Activated CD4-positive, alpha-beta T cell treated with anti-CD3 and anti-CD28 coated beads for 48 hours (primary cell): Measurements from ENCODE around the gene CYP1B1.
"Not testable (repeated sequence)": the region's sequence is repeated elsewhere in the genome, so short reads cannot be mapped to it uniquely, and the experiment has no call there.

Experiments
- DNase-seq: peaks from one replicate; pipeline ENCODE4 v3.0.0-alpha.2; 2020

CYP1B1 gene

GRCh38 chr2:38098421-38099098, 22.6 kb upstream of the CYP1B1 start:
- DNase-seq: no peak

DNA sequence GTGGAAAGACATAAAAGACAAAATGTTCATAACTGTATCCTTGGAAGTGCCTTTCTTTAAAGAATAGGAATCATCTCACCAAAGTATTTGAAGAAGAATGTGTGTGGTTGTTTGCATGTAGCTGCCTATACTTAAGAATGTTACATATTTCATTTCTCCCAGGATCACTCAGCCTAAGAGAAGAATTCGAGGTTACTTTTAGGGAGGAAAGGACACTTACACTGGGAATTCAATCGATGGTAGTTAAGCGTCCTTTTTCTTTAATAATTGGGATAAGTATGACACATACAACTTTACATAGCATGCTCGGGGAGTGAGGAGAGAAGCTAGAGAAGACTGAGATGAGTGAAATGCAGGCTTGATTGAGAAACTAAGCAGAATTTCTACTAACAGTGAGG, 22.0 kb upstream of the CYP1B1 start:
- no peak for DNase-seq

DNA sequence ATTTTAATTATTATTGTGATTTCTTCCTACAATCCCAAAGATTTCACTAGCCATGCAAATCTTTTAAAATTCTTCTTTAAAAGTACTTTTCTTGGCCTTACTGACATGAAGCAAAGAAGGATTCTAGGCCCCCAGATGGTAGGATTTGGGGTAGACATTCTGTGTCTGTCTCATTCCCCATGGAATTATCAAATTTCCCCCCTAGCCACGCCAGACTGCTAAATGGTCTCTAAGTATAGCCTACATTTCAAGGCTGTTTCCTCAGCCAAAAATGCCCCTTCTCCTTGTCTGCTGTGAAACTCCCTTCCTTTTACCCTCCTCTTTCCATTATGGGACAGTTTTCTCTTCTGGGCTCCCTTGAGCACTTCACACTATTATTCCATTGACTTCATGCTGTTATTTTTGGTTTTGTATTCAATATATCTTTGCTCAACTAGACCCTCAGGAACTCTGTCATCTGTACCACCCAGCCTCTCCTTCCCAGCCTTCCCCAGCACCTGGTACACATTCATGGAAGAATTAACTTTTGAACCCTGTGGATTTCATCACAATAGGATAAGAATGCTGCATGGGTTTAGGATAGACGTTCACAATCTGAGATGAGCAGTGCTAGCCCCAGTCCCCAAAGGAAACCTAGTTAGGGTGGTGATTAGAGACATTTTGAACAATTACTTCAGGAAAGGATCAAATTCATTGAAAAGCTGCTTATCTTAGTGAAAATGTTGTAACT, 21.5 kb upstream of the CYP1B1 start:
- DNase-seq: no peak

GRCh38 chr2:38095996-38096861, 20.3 kb upstream of the CYP1B1 start:
- DNase-seq: no peak

DNA sequence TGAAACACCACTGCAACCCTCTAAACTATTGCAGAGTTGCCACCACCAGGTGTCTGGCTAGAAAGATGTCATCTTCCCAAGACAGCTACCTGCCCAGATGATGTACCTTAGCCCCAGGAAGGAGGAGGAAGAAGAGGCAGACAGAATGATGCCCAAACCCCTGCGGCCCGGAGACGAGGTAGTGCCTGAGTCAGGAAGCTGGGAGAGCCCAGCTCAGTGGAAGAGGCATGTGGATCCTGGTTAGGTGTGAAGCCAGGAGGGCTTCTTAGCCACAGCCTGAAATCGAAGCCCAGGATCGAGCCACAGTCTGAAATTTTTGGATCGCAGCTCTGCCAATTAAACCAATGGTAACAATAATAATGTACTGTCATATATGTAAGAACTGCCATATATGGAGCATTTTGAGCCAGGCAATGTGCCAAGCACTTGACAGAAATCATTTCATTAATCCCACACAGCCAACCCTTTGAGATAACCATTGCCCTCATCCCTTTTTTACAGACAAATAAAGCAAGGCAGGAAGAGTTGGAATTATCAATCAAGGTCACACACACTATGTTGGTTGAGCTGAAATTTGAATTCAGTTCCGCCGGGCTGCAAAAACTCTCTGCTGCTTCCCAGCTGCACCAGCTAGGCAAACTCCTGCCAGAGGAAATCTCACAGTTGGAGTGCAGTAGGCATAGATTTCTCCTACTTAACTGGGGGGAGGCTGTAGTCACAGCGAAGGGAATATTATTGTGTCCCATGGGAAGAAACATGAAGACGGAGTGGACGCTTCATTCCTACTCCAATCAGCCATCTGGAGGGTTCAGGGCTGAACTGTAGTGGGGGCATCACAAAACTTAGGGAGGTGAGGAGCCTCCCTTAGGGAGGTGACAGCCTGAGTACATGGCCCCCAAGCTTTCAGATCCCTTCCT, 19.4 kb upstream of the CYP1B1 start:
- DNase-seq: no peak

DNA sequence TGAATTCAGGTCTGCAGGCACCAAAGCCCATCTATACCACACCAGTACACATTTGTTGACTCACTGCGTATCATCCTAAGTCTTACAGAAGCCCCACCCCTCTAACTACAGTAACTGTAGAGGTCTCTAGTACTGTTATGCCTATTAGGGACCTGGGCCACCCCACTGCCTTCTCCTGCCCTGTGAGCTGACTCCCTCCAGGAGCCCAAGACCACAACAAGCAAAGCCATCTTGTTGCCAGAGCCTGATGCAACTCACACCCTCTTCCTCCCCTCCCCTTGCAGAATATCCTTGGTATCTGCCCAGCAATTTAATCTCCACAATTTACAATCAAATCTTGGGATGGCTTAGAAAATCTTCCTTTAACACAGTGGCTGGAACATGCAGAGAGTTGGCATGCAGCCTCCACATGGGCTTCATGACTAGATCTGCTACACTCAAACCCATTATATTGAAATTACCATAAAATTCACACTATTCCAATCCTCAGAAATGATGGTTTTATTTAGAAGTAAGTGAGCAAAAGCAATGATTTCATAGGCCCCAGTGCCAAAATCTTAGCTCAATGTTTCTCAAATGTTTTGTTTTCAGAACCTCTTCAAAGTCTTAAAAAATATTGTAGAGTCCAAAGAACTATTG, 17.7 kb upstream of the CYP1B1 start:
- no peak for DNase-seq

- no peak for DNase-seq
These were observed 16.4 kb upstream of the CYP1B1 start for GRCh38 chr2:38092196-38092902.

GRCh38 chr2:38091760-38092159, 15.8 kb upstream of the CYP1B1 start:
- DNase-seq: no peak

- DNase-seq: no peak
These were observed 15.0 kb upstream of the CYP1B1 start for GRCh38 chr2:38090928-38091327.

GRCh38 chr2:38090212-38090611, 14.3 kb upstream of the CYP1B1 start:
- not testable (repeated sequence) for DNase-seq

GRCh38 chr2:38085998-38086698, 10.2 kb upstream of the CYP1B1 start:
- not testable (repeated sequence) for DNase-seq

- not testable (repeated sequence) for DNase-seq
These were observed 8.6 kb upstream of the CYP1B1 start for GRCh38 chr2:38084556-38084955.

GRCh38 chr2:38082727-38083126, 6.8 kb upstream of the CYP1B1 start:
- not testable (repeated sequence) for DNase-seq

DNA sequence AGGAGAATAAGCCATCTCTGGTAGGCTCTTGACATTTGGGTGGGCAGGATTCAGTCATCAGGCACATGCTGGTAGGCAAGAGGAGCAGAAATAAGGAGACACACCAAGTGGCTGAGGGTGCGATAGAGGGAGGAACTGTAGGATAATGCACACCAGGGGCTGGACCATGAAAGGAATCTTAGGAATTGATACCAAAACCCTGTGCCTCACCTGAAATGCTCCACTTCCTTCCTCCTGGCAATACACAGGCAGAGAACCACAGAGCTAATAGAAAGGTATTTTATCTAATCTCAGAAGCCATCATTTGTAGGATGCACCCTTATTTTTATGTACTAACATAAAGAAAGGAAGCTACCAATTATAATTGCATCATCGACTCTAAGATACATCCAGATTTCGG, 4.4 kb upstream of the CYP1B1 start:
- DNase-seq: no peak

- no peak for DNase-seq
These were observed 3.4 kb upstream of the CYP1B1 start for GRCh38 chr2:38079116-38080052.

DNA sequence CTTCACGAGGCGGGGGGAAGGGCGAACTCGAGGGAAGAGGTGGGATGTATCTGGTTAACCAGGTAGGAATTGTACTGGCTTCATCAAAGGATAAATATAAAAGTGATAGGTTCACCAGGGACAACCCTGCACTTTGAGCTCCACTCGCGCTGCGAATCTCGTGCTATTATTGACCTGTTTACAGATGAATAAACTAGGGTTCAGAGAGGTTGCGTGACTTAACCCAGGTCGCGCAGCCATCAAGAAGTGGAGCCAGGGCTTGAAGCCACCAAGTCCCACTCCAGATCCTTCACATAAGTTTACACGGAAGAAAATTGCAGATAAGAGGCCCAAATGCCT, 1.4 kb upstream of the CYP1B1 start:
- DNase-seq: no peak

DNA sequence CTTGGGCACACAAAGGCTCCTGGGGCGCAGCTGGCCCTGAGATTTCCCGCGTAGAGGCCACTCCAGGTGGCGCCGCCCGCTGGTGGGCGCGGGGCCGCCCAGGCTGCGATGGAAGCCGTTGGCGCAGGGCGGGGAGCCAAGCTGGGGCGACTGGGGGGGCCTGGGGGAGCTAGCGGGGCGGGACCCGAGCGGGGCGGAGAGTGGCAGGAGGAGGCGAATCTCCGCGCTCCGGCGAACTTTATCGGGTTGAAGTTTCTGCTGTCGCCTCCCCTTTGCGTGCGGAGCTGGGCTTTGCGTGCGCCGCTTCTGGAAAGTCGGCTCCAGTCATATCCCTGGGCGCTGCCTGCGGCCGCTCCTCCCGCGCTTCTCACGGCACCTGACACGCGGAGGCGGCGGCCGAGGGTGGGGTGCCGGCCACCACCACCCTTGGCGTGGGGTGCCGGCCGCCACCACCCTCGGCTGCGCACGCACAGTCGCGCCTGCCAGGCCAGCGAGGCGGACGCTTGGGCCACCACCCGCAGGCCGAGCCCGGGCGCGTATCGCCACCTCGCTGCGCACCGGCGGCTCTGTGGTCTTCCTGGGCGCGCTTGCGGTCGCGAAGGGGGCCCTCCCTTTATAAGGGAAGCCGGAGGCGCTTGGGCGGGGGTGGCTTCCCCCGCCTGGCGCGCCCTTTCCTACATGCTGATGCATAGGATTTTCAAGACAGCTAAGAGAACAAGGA, 919 bp upstream of the CYP1B1 start:
- DNase-seq: peak; percentile 88

DNA sequence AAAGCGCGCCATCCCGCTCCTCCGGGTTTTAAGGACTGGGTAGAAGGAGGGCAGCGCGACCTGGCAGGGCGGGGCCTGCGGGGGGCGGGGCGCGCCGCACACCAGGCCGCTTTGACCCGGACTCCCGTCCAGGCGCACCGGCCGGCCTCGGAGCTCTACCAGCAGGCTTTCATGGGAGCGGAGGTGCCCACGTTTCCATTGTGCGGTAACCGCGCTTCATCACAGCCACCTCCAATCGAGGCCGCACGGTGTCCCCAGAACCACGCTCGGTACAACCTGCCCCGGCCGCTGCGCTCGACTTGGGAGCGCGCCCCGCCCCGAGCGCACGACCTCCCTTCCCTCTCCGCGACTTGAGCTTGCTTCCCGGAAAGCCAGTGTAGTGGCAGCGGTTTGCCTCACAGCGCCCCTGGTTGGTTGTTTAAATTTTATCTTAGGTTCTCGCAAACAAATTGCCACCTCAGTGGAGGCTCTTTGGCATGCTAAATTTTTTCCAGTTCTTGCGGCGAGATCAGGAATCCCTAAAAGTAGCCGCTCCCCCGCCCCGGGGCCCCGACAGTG, 280 bp upstream of the CYP1B1 start:
- peak; percentile 78 for DNase-seq
